HG03060 (cell line): ENCODE results near the gene COX4I1.

Source experiments
- ATAC-seq: cut with Tn5 transposase; IDR thresholded peaks from one replicate; pipeline ENCODE4 v1.9.1; 2021; ENCODE audit warnings: low read depth, moderate number of reproducible peaks; ENCODE audit not compliant: unreplicated experiment

The COX4I1 gene

GRCh38 chr16:85854935-85855334, 55.4 kb downstream of the COX4I1 start:
- no peak for ATAC-seq

GRCh38 chr16:85856079-85856478, 56.6 kb downstream of the COX4I1 start:
- no peak for ATAC-seq

- ATAC-seq = no peak
These were observed 57.1 kb downstream of the COX4I1 start for GRCh38 chr16:85856585-85856984.
